H1 (cell line): ENCODE measurements around the gene PDSS1. TPM values are rescaled to one million over a fixed set of nuclear protein-coding genes. Genes with fewer than 3 reads are reported as not detected.

Source experiments
- CTCF ChIA-PET: fragments of 300-600 bp; sonication (Branson Sonifier 250); formaldehyde crosslinking; loops from one replicate; lab custom pipeline; 2021; ENCODE audit not compliant: partially characterized antibody; lab: Charles Lee
- POLR2A ChIA-PET: fragments of 300-600 bp; sonication (Branson Sonifier 250); formaldehyde crosslinking; loops from one replicate; lab custom pipeline; 2021; ENCODE audit warnings: inconsistent platforms; ENCODE audit not compliant: partially characterized antibody; lab: Charles Lee
- DNase-seq, 2 experiments: peaks; one replicate each; pipeline versions ENCODE4 v3.0.0 to v3.0.0-alpha.2; 2010 to 2022; ENCODE audit warnings: low spot score in 2 of 2, low read depth in 1 of 2, mixed read lengths in 1 of 2
- FAIRE-seq: peaks from 2 replicates; lab custom pipeline; 2011; peaks lifted over from hg19 to GRCh38; lab: Jason Lieb, UNC
- H2AFZ ChIP-seq: 2 replicates; pipeline ENCODE4 v1.8.1; 2012; ENCODE audit warnings: low read length, inconsistent platforms
- H2AK5ac ChIP-seq: 2 replicates; pipeline ENCODE4 v1.6.1; 2013; ENCODE audit warnings: low read depth, low read length
- H2BK120ac ChIP-seq: replicated peaks from 2 replicates; pipeline ENCODE3; 2013; ENCODE audit warnings: low read depth, low read length, inconsistent platforms
- H2BK12ac ChIP-seq: 2 replicates; pipeline ENCODE4 v1.6.1; 2013; ENCODE audit warnings: low read depth, low read length
- H2BK15ac ChIP-seq: 2 replicates; pipeline ENCODE4 v1.6.1; 2013; ENCODE audit warnings: low read length
- H2BK20ac ChIP-seq: 2 replicates; pipeline ENCODE4 v1.6.1; 2013; ENCODE audit warnings: low read length
- H2BK5ac ChIP-seq: 2 replicates; pipeline ENCODE4 v1.6.1; 2013; ENCODE audit warnings: low read depth, low read length
- H3K14ac ChIP-seq: 2 replicates; pipeline ENCODE4 v1.6.1; 2013; ENCODE audit warnings: inconsistent platforms; ENCODE audit not compliant: insufficient read length
- H3K18ac ChIP-seq: 2 replicates; pipeline ENCODE4 v1.6.1; 2013; ENCODE audit warnings: low read length; ENCODE audit errors: extremely low read depth
- H3K23ac ChIP-seq: 2 replicates; pipeline ENCODE4 v1.6.1; 2013; ENCODE audit warnings: inconsistent platforms; ENCODE audit not compliant: insufficient read length
- H3K23me2 ChIP-seq: 2 replicates; pipeline ENCODE4 v1.6.1; 2013; ENCODE audit warnings: low read depth, low read length
- H3K27ac ChIP-seq: 2 replicates; pipeline ENCODE4 v1.6.1; 2011; ENCODE audit warnings: low read depth, low read length, inconsistent platforms
- H3K27me3 ChIP-seq, 4 experiments: replicated peaks in 1 of 4; 1 replicate in 1 of 4; 2 replicates in 3 of 4; pipeline versions ENCODE4 v1.6.1 to v1.8.1; 2011 to 2013; ENCODE audit warnings: low read length in 3 of 4, mild to moderate bottlenecking in 3 of 4, inconsistent platforms in 2 of 4, mixed read lengths in 2 of 4, moderate library complexity in 1 of 4; ENCODE audit not compliant: control insufficient read depth in 3 of 4, insufficient read depth in 3 of 4; ENCODE audit errors: extremely low read depth in 1 of 4
- H3K36me3 ChIP-seq, 4 experiments: 2 replicates each; pipeline versions ENCODE4 v1.6.1 to v1.8.1; 2011 to 2013; ENCODE audit warnings: mild to moderate bottlenecking in 4 of 4, low read length in 3 of 4, moderate library complexity in 2 of 4, control low read depth in 1 of 4, inconsistent platforms in 1 of 4; ENCODE audit not compliant: insufficient read depth in 4 of 4, control insufficient read depth in 2 of 4
- H3K4ac ChIP-seq: replicated peaks from 2 replicates; pipeline ENCODE3; 2013; ENCODE audit warnings: low read length, low read depth, mixed read lengths, inconsistent platforms; ENCODE audit not compliant: insufficient read length
- H3K4me1 ChIP-seq, 4 experiments: replicated peaks in 1 of 4; 1 replicate in 1 of 4; 2 replicates in 3 of 4; pipeline versions ENCODE4 v1.6.1 to v1.8.1; 2011 to 2013; ENCODE audit warnings: low read length in 3 of 4, inconsistent platforms in 2 of 4, mixed read lengths in 1 of 4; ENCODE audit not compliant: insufficient read depth in 4 of 4, control insufficient read depth in 3 of 4
- H3K4me2 ChIP-seq, 2 experiments: 2 replicates each; pipeline versions ENCODE4 v1.6.1 to v1.8.1; 2011 to 2013; ENCODE audit warnings: low read depth in 2 of 2, low read length in 2 of 2, control low read depth in 1 of 2, inconsistent platforms in 1 of 2, mild to moderate bottlenecking in 1 of 2; ENCODE audit not compliant: insufficient read depth in 1 of 2
- H3K4me3 ChIP-seq, 4 experiments: fragments of 200-600, 300-600 bp in 1 of 4; sonication (generic), shearing (Covaris generic), sonication (Bioruptor Twin) in 1 of 4; 2 replicates each; pipeline versions ENCODE4 v1.5.1 to v1.8.1; 2011 to 2016; ENCODE audit warnings: low read length in 4 of 4, low read depth in 3 of 4, control low read depth in 2 of 4, inconsistent platforms in 2 of 4, mild to moderate bottlenecking in 2 of 4, mixed read lengths in 1 of 4, moderate library complexity in 1 of 4; ENCODE audit not compliant: insufficient read depth in 2 of 4; ENCODE audit errors: extremely low read depth in 1 of 4
- H3K56ac ChIP-seq: replicated peaks from 2 replicates; pipeline ENCODE3; 2013; ENCODE audit warnings: low read depth, mild to moderate bottlenecking, mixed read lengths, low read length, inconsistent platforms; ENCODE audit not compliant: insufficient read length
- H3K79me1 ChIP-seq: 2 replicates; pipeline ENCODE4 v1.6.1; 2013; ENCODE audit warnings: low read depth, low read length, control low read depth
- H3K79me2 ChIP-seq, 2 experiments: 2 replicates each; pipeline versions ENCODE4 v1.6.1 to v1.8.1; 2012 to 2013; ENCODE audit warnings: low read length in 2 of 2, mild to moderate bottlenecking in 2 of 2, inconsistent platforms in 1 of 2; ENCODE audit not compliant: insufficient read depth in 2 of 2, control insufficient read depth in 1 of 2
- H3K9ac ChIP-seq, 4 experiments: replicated peaks in 1 of 4; 1 replicate in 1 of 4; 2 replicates in 3 of 4; pipeline versions ENCODE4 v1.6.1 to v1.8.1; 2011 to 2013; ENCODE audit warnings: low read depth in 3 of 4, low read length in 3 of 4, control low read depth in 2 of 4, mild to moderate bottlenecking in 2 of 4, moderate library complexity in 2 of 4, inconsistent platforms in 1 of 4; ENCODE audit errors: extremely low read depth in 1 of 4
- H3K9me3 ChIP-seq, 2 experiments: 2 replicates each; pipeline versions ENCODE4 v1.6.1 to v1.8.1; 2012 to 2013; ENCODE audit warnings: mild to moderate bottlenecking in 2 of 2, moderate library complexity in 2 of 2, control low read depth in 1 of 2, inconsistent platforms in 1 of 2, low read depth in 1 of 2, low read length in 1 of 2, mixed read lengths in 1 of 2; ENCODE audit not compliant: insufficient read depth in 2 of 2
- H4K20me1 ChIP-seq, 2 experiments: replicated peaks in 1 of 2; 2 replicates each; pipeline versions ENCODE3 to v1.8.1; 2011 to 2013; ENCODE audit warnings: inconsistent platforms in 2 of 2, low read length in 2 of 2, mild to moderate bottlenecking in 1 of 2; ENCODE audit not compliant: insufficient read depth in 2 of 2, control insufficient read depth in 1 of 2
- H4K5ac ChIP-seq: 2 replicates; pipeline ENCODE4 v1.6.1; 2013; ENCODE audit warnings: low read length, low read depth, mixed read lengths, inconsistent platforms; ENCODE audit not compliant: insufficient read length
- H4K8ac ChIP-seq: 2 replicates; pipeline ENCODE4 v1.8.0; 2013; ENCODE audit warnings: mild to moderate bottlenecking, moderate library complexity, low read length, inconsistent platforms; ENCODE audit not compliant: insufficient read depth; ENCODE audit errors: extremely low read depth
- H4K91ac ChIP-seq: replicated peaks from 2 replicates; pipeline ENCODE3; 2013; ENCODE audit warnings: low read length, mixed read lengths, inconsistent platforms; ENCODE audit not compliant: insufficient read length
- ATF2 ChIP-seq: IDR thresholded peaks from 2 replicates; pipeline ENCODE4 v1.6.1; 2012; ENCODE audit warnings: low read length, inconsistent platforms
- BACH1 ChIP-seq: IDR thresholded peaks from 2 replicates; pipeline ENCODE4 v1.6.1; 2012; ENCODE audit warnings: low read length, improper control_type of control experiment
- BRCA1 ChIP-seq: IDR thresholded peaks from 2 replicates; pipeline ENCODE4 v1.6.1; 2012; ENCODE audit warnings: low read depth, low read length, improper control_type of control experiment
- CBX5 ChIP-seq: fragments of 300-800, 300-1000 bp; sonication (generic); IDR thresholded peaks from 2 replicates; pipeline ENCODE4 v1.7.1; 2016; ENCODE audit warnings: antibody characterized with exemption, low read length, low read depth
- CREB1 ChIP-seq: IDR thresholded peaks from 2 replicates; pipeline ENCODE4 v1.6.1; 2012; ENCODE audit warnings: inconsistent platforms
- FOSL1 ChIP-seq: IDR thresholded peaks from 2 replicates; pipeline ENCODE4 v1.6.1; 2011; ENCODE audit warnings: mild to moderate bottlenecking, low read depth, low read length, moderate library complexity; ENCODE audit not compliant: insufficient read depth
- JUN ChIP-seq: IDR thresholded peaks from 2 replicates; pipeline ENCODE4 v1.6.1; 2011; ENCODE audit warnings: low read depth, mild to moderate bottlenecking, improper control_type of control experiment, low read length
- SP1 ChIP-seq: IDR thresholded peaks from 2 replicates; pipeline ENCODE4 v1.6.1; 2011; ENCODE audit warnings: low read depth, low read length
- SRF ChIP-seq: IDR thresholded peaks from 2 replicates; pipeline ENCODE4 v1.6.1; 2011; ENCODE audit warnings: mild to moderate bottlenecking, low read depth, low read length, moderate library complexity
- USF2 ChIP-seq: IDR thresholded peaks from 2 replicates; pipeline ENCODE4 v1.6.1; 2011; ENCODE audit warnings: low read length, improper control_type of control experiment
- WGBS, 2 experiments: shearing (Covaris generic) in 1 of 2; methylation state at CpG; one replicate each; pipeline versions ENCODE4 v1.1.6 to v1.1.7; 2013 to 2015; ENCODE audit warnings: low lambda C conversion rate in 2 of 2, mixed read lengths in 2 of 2, inconsistent platforms in 1 of 2, low coverage in 1 of 2, missing lambda C conversion rate in 1 of 2; ENCODE audit not compliant: insufficient replicate concordance in 2 of 2, insufficient coverage in 1 of 2, insufficient read length in 1 of 2; ENCODE audit errors: extremely low coverage in 1 of 2, missing lambda C conversion rate in 1 of 2; 5-methylcytosine and 5-hydroxymethylcytosine counted together
- polyA plus RNA-seq, 7 experiments: library from polyadenylated mRNA; depleted of rRNA in 3 of 7; stranded (reverse) in 5 of 7; unstranded in 2 of 7; fragments of >200 nt in 5 of 7; fragments of 200-250 nt in 2 of 7; gene quantifications; 1 replicate in 5 of 7; 2 replicates in 1 of 7; 4 replicates in 1 of 7; pipeline versions ENCODE4 v1.2.1 to v1.2.3, GENCODE V29; 2011 to 2013; ENCODE audit warnings: missing spikeins in 2 of 7, mixed read lengths in 2 of 7
- total RNA-seq: library from RNA; stranded (reverse); fragmentation: NEBNext Ultra II Directional; extraction: Animal tissue kit (Norgen Biotek cat#: 25700); gene quantifications from 2 replicates; pipeline ENCODE4 v1.2.1, GENCODE V29; 2021

PDSS1 gene
- total and polyA plus RNA-seq, 2 of the 8 experiments (the other 6 are each of a cell fraction or from before 2014, with no cell fraction given), result 21.3 to 26.0 TPM

GRCh38 chr10:26777686-26778085, 80.2 kb downstream of the PDSS1 start:
- no peak overlapping the region for H4K8ac ChIP-seq
- no peak overlapping the region for H3K23ac ChIP-seq
- no peaks in the 10 kb centered on the region for H3K9me3 ChIP-seq
- H3K79me2 ChIP-seq, result peaks cover 9 to 61% of the 10 kb centered on the region in 2 experiments
- no peak overlapping the region for H2BK120ac ChIP-seq
- no peak overlapping the region for H3K14ac ChIP-seq
- no peak overlapping the region for H4K91ac ChIP-seq
- no peak overlapping the region for H4K5ac ChIP-seq
- no peaks in the 10 kb centered on the region; a peak in 1 of 8 replicates for H3K36me3 ChIP-seq
- H3K4ac ChIP-seq, result no peak overlapping the region
- no peaks in the 10 kb centered on the region for H3K79me1 ChIP-seq
- WGBS, 2 experiments, result 86% methylated on average over 2 of the region's 2 CpGs; no CpG with 5 or more reads in 1 of the 2 experiments
- peaks cover 0 to 1% of the 10 kb centered on the region in 2 experiments for H4K20me1 ChIP-seq
- no peak overlapping the region for H2BK20ac ChIP-seq
- H2AK5ac ChIP-seq, result no peak overlapping the region
- no peak overlapping the region for H2BK15ac ChIP-seq
- H3K18ac ChIP-seq, result no peak overlapping the region
- no peak for DNase-seq
- H3K27me3 ChIP-seq, result no peaks in the 10 kb centered on the region
- H2AFZ ChIP-seq, result no peak overlapping the region
- CTCF ChIA-PET, result interaction anchor here (0.8 to 2.2 kb wide), 2 partner anchors 15 to 52 kb away, joined by 4 to 8 read pairs; no protein-coding TSS in a partner anchor
- H2BK5ac ChIP-seq, result no peak overlapping the region
- no peak overlapping the region for H3K9ac ChIP-seq
- no peaks in the 10 kb centered on the region for H3K23me2 ChIP-seq
- H3K4me3 ChIP-seq, result no peak overlapping the region
- no peak overlapping the region for H3K56ac ChIP-seq
- no peak for FAIRE-seq
- H3K4me1 ChIP-seq, result peaks cover 0 to 7% (median under 1%) of the 10 kb centered on the region in 4 experiments; a peak in 2 of 7 replicates
- H3K27ac ChIP-seq, result no peak overlapping the region
- no peak overlapping the region for H3K4me2 ChIP-seq
- no peak overlapping the region for H2BK12ac ChIP-seq
- POLR2A ChIA-PET, result interaction anchor here (0.6 kb wide), 2 partner anchors 10 to 49 kb away, joined by 3 to 4 read pairs; no protein-coding TSS in a partner anchor
- TF ChIP-seq CBX5 (no peak), BACH1 (no peak), CREB1 (no peak), SP1 (no peak), USF2 (no peak), FOSL1 (no peak), JUN (no peak), BRCA1 (no peak), SRF (no peak), ATF2 (no peak)
